ENCODE results near the gene AKNA. TPM values are rescaled to one million over a fixed set of nuclear protein-coding genes. Genes with fewer than 3 reads are reported as not detected.

Gene AKNA
- total RNA-seq, 4 donors from 2014 or later, result 34.8 to 63.2 (median 48.6) TPM

DNA sequence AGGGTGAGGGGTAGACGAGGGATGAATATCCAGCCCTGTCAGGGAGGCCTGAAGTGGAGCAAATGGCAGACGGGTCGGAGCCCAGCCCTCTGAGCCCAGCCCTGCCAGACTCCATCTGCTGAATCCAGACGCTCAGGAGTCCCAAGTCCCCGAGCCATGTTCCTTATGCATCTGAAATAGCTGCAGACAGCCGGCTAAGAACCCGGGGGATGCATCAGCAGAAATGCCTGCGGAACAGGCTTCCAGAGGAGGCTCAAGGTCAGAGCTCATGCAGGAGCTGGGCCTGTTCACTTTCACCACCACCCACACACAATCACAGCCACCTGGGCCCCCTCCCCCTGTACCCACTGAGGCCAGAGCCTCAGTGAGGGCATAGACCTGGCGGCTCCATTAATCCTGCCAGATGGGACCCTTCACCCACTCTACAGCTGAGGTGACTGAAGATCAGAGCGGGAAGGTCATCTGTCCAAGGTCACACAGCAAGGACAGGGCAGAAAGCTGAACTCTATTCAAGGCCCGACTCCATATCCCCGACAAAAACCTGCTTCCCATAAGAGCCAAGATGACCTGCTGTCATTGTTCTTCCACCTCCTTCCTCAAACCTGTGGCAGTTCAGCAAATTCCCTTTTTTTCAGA lies 24.4 kb upstream of the AKNA start:
- TF ChIP-seq CTCF (IDR thresholded peaks at IDR 0.05) (no peak), POLR2AphosphoS5 (IDR thresholded peaks at IDR 0.05) (no peak), POLR2A (IDR thresholded peaks at IDR 0.05) (no peak), EP300 (IDR thresholded peaks at IDR 0.05; ENCODE audit: low read depth) (no peak)
- Histone ChIP-seq H3K27ac (no peak overlapping the region), H3K36me3 (no peaks in the 10 kb centered on the region), H3K4me1 (peaks cover 0 to 9% (median 0%) of the 10 kb centered on the region in 4 donors), H3K27me3 (no peaks in the 10 kb centered on the region), H3K9me3 (no peaks in the 10 kb centered on the region), H3K4me3 (no peak overlapping the region)
- intact Hi-C loops (cut with DNase I; ENCODE audit: low total_unique reads) (no loop called here), in situ Hi-C loops (cut with MboI; ENCODE audit: low pct_ligation_motif_present in 1 of 4, low pct_unique_long_range_greater_than_20kb in 1 of 4, low sequenced_read_pairs in 3 of 4) (loop anchor here in 3 of 4 donors (10.0 to 25.0 kb wide), 2 partner anchors 243 to 250 kb away; partner anchors contain the start of gene TEX53 (in 3 of the 3))
- 86% methylated on average over 12 of the region's 12 CpGs; no CpG with 5 or more reads in 1 of the 2 donors for WGBS, 2 donors (ENCODE audit: low coverage in 1 of 2)
- no peak for DNase-seq

DNA sequence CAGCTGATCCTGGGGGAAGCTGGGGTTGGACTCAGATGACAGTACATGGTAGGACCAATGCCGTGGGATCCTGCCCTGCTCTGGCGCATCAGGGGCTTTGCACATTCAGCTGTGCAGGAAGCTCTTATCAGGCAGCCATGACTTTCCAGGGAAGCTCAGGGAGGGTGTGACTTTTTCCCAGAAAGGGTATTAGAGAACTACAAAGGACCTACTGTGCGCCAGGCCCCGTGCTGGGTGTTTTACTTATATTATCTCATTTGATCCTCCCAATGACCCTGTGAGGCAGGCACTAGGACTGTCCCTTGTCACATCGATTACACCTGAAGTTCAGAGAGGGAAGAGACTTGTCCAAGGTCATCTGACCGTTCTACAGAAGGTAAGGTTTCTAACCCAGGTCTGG lies 23.7 kb upstream of the AKNA start:
- no peaks in the 10 kb centered on the region for H3K9me3 ChIP-seq
- H3K36me3 ChIP-seq, result no peaks in the 10 kb centered on the region
- H3K27ac ChIP-seq, result no peak overlapping the region
- TF ChIP-seq POLR2AphosphoS5 (IDR thresholded peaks at IDR 0.05) (no peak), CTCF (IDR thresholded peaks at IDR 0.05) (no peak), POLR2A (IDR thresholded peaks at IDR 0.05) (no peak), EP300 (IDR thresholded peaks at IDR 0.05; ENCODE audit: low read depth) (no peak)
- H3K4me3 ChIP-seq, result no peak overlapping the region
- no peak for DNase-seq
- in situ Hi-C loops (cut with MboI; ENCODE audit: low pct_ligation_motif_present in 1 of 4, low pct_unique_long_range_greater_than_20kb in 1 of 4, low sequenced_read_pairs in 3 of 4), result loop anchor here in 3 of 4 donors (10.0 to 25.0 kb wide), 2 partner anchors 243 to 251 kb away; partner anchors contain the start of gene TEX53 (in 3 of the 3)
- peaks cover 0 to 9% (median 0%) of the 10 kb centered on the region in 4 donors for H3K4me1 ChIP-seq
- no peaks in the 10 kb centered on the region for H3K27me3 ChIP-seq
- WGBS, 2 donors (ENCODE audit: low coverage in 1 of 2), result 95 to 100% methylated on average over 2 to 6 of the region's 6 CpGs
- intact Hi-C loops (cut with DNase I; ENCODE audit: low total_unique reads), result no loop called here

GRCh38 chr9:114410910-114411309 lies 23.1 kb upstream of the AKNA start:
- Histone ChIP-seq H3K9me3 (no peaks in the 10 kb centered on the region), H3K27me3 (no peaks in the 10 kb centered on the region), H3K4me1 (peaks cover 0 to 9% (median 0%) of the 10 kb centered on the region in 4 donors), H3K4me3 (no peak overlapping the region), H3K27ac (no peak overlapping the region), H3K36me3 (no peaks in the 10 kb centered on the region)
- in situ Hi-C loops (cut with MboI; ENCODE audit: low pct_ligation_motif_present in 1 of 4, low pct_unique_long_range_greater_than_20kb in 1 of 4, low sequenced_read_pairs in 3 of 4), result loop anchor here in 3 of 4 donors (10.0 to 25.0 kb wide), 2 partner anchors 244 to 251 kb away; partner anchors contain the start of gene TEX53 (in 3 of the 3)
- intact Hi-C loops (cut with DNase I; ENCODE audit: low total_unique reads), result no loop called here
- no peak for DNase-seq
- WGBS, 2 donors (ENCODE audit: low coverage in 1 of 2), result 92 to 100% methylated on average over 2 to 8 of the region's 8 CpGs
- no peak for TF ChIP-seq CTCF (IDR thresholded peaks at IDR 0.05)
- TF ChIP-seq EP300 (IDR thresholded peaks at IDR 0.05; ENCODE audit: low read depth), result no peak
- TF ChIP-seq POLR2AphosphoS5 (IDR thresholded peaks at IDR 0.05), result no peak
- no peak for TF ChIP-seq POLR2A (IDR thresholded peaks at IDR 0.05)

- Histone ChIP-seq H3K9me3 (no peaks in the 10 kb centered on the region), H3K36me3 (no peaks in the 10 kb centered on the region), H3K27ac (no peak overlapping the region), H3K4me1 (peaks cover 0 to 9% (median 0%) of the 10 kb centered on the region in 4 donors), H3K4me3 (no peak overlapping the region), H3K27me3 (no peaks in the 10 kb centered on the region)
- TF ChIP-seq POLR2AphosphoS5 (IDR thresholded peaks at IDR 0.05), result no peak
- no peak for TF ChIP-seq POLR2A (IDR thresholded peaks at IDR 0.05)
- no peak for TF ChIP-seq EP300 (IDR thresholded peaks at IDR 0.05; ENCODE audit: low read depth)
- TF ChIP-seq CTCF (IDR thresholded peaks at IDR 0.05), result no peak
- intact Hi-C loops (cut with DNase I; ENCODE audit: low total_unique reads), result loop anchor here (10.0 kb wide), 1 partner anchor 75 kb away; no protein-coding TSS in a partner anchor
- no peak for DNase-seq
- in situ Hi-C loops (cut with MboI; ENCODE audit: low pct_ligation_motif_present in 1 of 4, low pct_unique_long_range_greater_than_20kb in 1 of 4, low sequenced_read_pairs in 3 of 4), result loop anchor here (10.0 to 25.0 kb wide), 4 partner anchors 95 to 605 kb away; partner anchors contain the start of genes TEX53 (in 4 of the 4) and WHRN (in 1 of the 4)
- 50 to 81% methylated on average over 2 to 5 of the region's 5 CpGs for WGBS, 2 donors (ENCODE audit: low coverage in 1 of 2)
These were observed 22.1 kb upstream of the AKNA start for GRCh38 chr9:114409842-114410241.
